RWPE1 (cell line): ENCODE measurements around the gene PCBP3.
"Not testable (repeated sequence)": the region's sequence is repeated elsewhere in the genome, so short reads cannot be mapped to it uniquely, and the experiment has no call there.

Experiments
- CTCF ChIA-PET: fragments of 350-600 bp; sonication (Branson Sonifier 250); formaldehyde crosslinking; extraction: SDS; loops from one replicate; lab custom pipeline; 2021; lab: Yijun Ruan, JAX
- POLR2A ChIA-PET: fragments of 400-600 bp; formaldehyde crosslinking; extraction: SDS; loops from one replicate; lab custom pipeline; 2020; ENCODE audit warnings: antibody characterized with exemption; ENCODE audit not compliant: low non-redundant PET; lab: Yijun Ruan, JAX
- DNase-seq: peaks from one replicate; pipeline ENCODE4 v3.0.0; 2012; ENCODE audit warnings: low spot score
- H3K27ac ChIP-seq: fragments of 450-650 bp; 2 replicates; pipeline ENCODE4 v1.5.1; 2017
- CTCF ChIP-seq: fragments of 450-650 bp; conservative IDR thresholded peaks from 2 replicates; pipeline ENCODE4 v1.5.1; 2017; ENCODE audit warnings: low read depth, mild to moderate bottlenecking

Gene PCBP3

GRCh38 chr21:45620201-45620923 lies 23.2 kb upstream of the PCBP3 start:
- ChIA-PET POLR2A (no interaction called here), CTCF (interaction anchor here (0.7 to 1.0 kb wide), 2 partner anchors 30 to 44 kb away, joined by 3 to 4 read pairs; no protein-coding TSS in a partner anchor)
- no peak overlapping the region for H3K27ac ChIP-seq
- DNase-seq = no peak
- TF ChIP-seq CTCF = no peak

- DNase-seq, POLR2A ChIA-PET, H3K27ac ChIP-seq: not testable (repeated sequence)
- CTCF ChIA-PET = interaction anchor here (0.5 to 1.0 kb wide), 3 partner anchors 28 to 258 kb away, joined by 3 to 4 read pairs (median 3); no protein-coding TSS in a partner anchor
Observed at GRCh38 chr21:45621435-45622331, 21.8 kb upstream of the PCBP3 start.

GRCh38 chr21:45622416-45623097 lies 21.0 kb upstream of the PCBP3 start:
- POLR2A ChIA-PET = no interaction called here

GRCh38 chr21:45623436-45623835 lies 20.1 kb upstream of the PCBP3 start:
- no peak for TF ChIP-seq CTCF
- POLR2A ChIA-PET = no interaction called here
- no peak for DNase-seq
- no peak overlapping the region for H3K27ac ChIP-seq
- CTCF ChIA-PET = interaction anchor here (1.0 kb wide), 1 partner anchor 19 kb away, joined by 3 read pairs; no protein-coding TSS in a partner anchor

More at GRCh38 chr21:45622416-45623097, 21.0 kb upstream of the PCBP3 start:
- H3K27ac ChIP-seq = no peak overlapping the region
- CTCF ChIA-PET = interaction anchor here (1.0 kb wide), 1 partner anchor 19 kb away, joined by 3 read pairs; no protein-coding TSS in a partner anchor
- no peak for DNase-seq
- no peak for TF ChIP-seq CTCF

GRCh38 chr21:45626127-45626526 lies 17.4 kb upstream of the PCBP3 start:
- POLR2A ChIA-PET, H3K27ac ChIP-seq, CTCF ChIA-PET, DNase-seq: not testable (repeated sequence)

GRCh38 chr21:45629046-45629981 lies 14.2 kb upstream of the PCBP3 start:
- no peak for TF ChIP-seq CTCF
- ChIA-PET CTCF (no interaction called here), POLR2A (no interaction called here)
- no peak for DNase-seq
- H3K27ac ChIP-seq = no peak overlapping the region
